ENCODE results near the gene ACSS1.

Gene ACSS1

DNA sequence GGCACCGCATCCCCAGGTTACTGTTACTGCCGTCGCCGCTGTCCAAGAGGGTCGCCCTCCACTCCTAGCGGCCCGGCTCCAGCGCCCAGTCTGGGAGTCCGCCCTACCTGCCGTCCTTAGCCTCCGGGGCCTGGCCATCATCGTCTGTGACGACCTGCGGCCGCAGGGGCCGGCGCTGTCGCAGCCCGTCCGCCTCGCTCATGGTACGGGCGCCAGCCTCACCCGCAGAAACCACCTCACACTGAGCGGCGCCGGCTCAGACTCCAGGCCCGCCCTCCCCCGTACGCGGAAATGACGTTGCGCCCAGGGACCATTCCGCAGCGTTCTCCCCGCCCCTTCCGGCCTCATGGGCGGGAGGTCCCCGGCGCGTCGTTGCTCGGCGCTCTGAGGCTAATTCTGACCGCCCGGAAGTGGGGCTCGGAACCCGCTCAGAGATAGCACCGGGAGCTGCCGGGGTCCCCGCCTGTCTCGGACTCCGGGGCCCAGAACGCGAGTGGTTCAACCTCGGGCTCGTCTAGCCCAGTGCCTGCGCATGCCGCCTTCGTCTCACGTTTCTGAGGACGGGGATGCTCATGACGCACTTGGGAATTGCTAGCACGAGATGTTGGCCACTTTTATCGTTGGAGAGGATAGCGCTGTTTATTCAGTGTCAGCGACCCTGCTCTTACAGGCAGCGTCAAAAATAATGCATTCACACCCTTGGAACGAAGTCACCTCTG, 65.3 kb downstream of the ACSS1 start, which contains the start of gene APMAP:
TSS of gene APMAP (minus strand) at position 265 of the 719 bp plus-strand sequence. CDS start at position 202, 63 bp downstream.
- DNase-seq (ENCODE audit: low spot score) = peak; percentile 93

DNA sequence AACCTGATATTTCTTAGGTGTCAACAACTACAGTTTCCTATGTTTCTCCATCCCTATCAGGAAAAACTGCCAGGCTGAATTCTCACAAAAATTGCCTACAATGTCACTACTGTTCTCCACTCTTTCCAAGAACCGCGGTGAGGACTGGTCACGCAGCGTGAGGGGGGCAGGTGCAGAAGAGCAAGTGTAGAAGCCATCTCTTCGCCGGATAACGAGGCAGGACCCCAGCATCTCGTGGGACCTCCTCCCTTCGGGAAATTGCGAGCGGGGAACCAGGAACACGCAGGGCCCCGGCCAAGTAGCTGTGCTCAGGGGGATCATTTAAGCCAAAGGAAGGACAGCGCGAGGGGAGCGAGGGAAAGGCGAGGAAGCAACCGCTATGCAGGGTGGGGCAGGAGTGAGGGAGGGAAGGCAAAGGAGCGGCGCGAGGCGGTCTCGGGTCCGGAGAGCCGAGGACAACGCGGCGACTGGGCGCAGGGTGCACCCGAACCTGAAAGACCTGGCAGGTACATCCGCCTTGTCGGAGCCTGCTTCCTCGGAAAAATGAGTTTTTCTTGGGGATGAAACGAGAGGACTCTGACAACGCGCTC, 65.9 kb downstream of the ACSS1 start:
- no peak for DNase-seq (ENCODE audit: low spot score)

DNA sequence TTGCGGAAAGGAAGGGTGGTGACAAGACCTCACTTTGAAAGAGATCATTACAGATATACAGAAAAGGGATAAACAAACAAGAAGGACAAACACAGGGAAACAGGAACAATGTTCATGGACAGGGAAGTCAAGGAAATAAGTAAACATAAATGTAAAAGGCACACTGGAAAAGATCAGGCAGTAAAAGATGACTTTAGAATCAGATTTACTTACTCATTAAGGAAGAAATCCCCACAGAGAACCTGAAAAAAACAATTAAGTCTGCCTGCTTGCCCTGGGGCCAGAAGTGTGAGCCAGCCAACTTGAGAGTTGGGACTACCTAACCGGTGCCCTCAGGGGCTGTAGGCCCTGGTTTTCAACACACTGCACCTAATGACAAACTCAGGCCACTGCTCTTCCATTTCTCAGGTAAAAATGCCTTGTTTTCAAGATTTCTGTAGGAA, 67.1 kb downstream of the ACSS1 start:
- DNase-seq (ENCODE audit: low spot score) = no peak

DNA sequence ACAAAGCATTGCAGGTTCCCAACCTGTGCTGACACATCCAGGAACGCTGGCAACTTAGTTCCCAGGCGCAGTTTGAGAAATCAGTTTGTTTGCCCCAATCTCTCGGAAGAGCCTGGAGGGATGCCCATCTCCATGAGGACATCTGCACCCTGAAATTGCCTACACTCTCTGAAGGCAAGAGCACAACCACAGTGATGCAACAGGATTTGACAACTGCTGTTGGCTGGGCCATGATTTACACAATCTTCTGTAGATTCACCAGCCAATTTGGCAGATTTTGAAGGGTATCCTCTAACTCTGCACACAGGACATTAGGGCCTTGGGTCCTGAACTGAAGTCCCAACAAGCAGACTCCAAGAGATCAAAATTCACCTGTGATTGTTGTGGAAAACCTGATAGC, 68.8 kb downstream of the ACSS1 start:
- no peak for DNase-seq (ENCODE audit: low spot score)

DNA sequence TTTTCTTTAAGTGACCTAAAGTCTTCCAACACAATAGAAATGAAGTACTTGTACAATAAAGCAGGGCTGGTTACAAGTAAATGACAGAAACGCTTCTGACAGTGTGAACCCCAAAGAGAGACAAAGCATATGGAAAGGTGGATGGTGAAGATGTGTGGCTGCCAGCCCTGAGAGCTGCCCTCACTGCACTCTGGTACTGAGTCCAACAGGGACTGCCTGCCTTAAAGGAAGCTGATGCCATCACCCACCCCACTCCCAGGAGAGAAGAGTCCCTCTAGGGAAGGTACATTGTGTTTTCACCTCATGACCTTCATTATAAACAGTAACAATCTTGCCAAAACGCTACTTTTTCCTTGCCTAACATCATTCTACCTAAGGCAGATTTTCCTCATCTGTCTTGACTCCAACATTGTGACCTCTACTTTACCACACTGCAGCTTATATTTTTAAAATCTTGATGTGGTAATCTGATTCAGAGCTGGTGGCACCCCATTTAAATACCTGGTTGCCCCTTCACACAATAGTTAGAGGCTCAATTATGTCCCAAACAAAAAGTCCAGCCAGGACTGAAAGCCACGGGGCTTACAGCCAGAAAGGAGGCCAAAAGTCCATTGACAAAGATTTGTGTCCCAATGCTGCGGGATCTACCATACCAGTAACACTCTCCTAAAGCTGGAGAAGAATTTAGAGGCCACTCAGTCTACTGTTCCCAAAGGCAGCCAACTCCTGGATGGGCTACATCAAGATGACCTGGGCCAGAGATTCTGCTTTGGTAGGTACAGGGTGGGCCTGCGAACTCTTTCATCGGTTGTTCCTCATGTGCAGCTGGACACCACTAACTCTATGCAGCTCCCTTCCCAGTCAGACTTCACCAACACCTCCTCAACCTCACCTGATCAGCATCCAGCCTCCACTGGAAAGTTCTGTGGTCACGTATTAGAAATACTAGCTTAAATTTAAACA, 69.8 kb downstream of the ACSS1 start:
- no peak for DNase-seq (ENCODE audit: low spot score)

DNA sequence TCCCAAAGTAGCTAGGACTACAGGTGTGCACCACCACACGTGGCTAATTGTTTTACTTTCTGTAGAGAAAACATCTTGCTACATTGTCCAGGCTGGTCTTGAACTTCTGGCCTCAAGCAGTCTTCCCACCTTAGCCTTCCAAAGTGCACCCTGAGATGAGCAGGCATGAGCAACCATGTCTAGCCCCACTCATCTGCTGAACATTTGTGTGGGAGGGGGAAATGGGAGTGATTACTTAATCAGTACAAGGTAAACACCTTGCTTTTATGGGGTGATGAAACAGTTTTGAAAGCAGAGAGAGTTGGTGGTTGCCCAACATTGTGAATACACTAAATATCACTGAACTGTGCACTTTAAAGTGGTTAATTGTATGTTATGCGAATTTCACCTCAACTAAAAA, 70.7 kb downstream of the ACSS1 start:
- no peak for DNase-seq (ENCODE audit: low spot score)

DNA sequence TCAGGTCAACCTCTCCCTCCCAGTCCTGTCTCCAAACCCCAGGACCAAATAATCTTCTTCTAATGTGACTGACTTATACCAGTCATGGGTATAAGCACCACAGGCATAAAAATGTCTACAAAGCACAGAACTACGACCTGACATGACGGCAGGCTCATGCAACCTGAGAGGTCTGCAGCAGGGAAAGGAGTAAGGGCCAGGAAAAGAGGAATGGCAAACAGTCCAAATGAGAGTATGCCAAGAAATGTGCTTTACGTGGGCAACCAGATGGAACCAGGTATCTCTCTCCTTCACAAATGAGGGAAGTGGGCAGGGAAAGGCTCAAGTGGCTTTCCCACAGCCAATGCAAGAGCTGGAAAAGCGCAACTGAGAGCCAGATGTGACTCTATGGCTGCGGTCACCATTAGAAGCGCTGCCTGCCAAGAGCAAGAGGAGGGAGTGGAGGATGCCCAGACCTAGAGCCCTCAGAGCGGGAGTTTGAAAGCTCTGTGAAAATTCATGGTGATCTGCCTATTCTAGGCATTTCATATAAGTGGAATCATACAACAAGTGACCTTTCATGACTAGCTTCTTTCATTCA, 71.4 kb downstream of the ACSS1 start:
- no peak for DNase-seq (ENCODE audit: low spot score)

DNA sequence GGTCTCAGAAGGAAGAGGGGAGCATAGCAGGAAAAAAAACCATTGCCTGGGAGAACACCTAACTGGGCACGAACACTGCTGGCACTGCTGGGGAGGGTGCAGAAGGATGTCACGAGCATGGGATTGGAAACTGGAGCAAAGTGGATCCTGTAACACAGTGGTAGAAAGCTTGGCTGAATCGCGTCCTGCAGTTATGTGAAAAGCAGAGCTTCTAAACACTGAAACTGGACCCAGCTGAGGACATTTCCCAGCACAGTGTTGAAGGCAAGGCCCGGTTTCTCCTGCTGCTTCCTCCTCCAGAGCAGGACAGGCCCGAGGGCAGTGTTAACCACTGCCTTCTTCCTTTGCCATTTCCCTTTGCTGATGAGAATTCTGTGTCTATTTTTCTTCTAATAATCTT, 72.1 kb downstream of the ACSS1 start:
- DNase-seq (ENCODE audit: low spot score) = no peak

DNA sequence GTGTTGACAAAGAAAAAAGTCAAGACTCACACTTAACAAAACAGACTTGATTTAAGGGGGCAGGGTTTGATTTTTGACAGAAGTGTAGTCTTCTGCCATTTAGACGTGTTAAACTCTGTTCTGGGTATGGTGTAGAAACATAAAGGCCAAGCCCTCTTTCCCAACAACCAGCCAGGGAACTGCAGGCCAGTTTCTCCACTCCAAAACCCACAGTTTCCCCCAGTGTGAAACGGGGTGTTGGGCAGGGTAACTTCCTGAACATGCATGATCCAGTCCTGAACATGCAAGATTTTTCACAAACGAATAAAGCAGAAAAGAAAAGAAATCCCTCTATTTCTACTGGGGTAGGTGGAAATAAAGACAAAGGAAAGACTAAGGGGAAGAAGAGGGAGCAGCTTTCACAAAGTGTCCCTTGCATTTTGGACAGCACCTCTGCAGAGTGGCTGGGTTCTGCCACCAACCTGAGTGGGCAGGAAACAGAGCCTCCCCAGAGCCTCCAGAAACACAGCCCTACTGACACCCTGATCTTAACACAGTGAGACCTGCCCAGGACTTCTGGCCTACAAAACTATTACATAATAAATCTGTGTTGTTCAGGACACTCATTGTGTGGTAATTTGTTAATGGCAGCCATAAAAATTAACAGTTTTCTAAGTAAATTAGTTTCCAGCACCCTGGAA, 72.8 kb downstream of the ACSS1 start:
- no peak for DNase-seq (ENCODE audit: low spot score)

DNA sequence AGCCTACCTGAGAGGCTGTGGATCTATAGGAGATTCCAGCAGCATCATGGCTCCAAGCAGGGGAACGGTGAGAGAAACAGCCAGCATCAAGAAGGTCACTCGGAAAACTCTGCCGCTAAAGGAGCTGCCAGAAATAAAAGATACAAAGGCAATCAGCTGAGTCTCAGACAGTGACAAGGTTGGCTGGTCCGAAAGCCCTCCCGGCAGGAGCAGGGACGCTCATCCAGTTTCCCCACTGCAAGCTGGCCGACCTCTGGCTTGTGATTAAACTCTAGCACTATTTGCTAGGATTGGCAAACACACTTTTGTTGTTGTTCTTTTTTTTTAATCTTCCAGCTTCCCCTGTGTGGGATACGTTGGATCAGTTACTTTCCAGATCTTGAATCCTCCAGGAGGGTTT, 74.0 kb downstream of the ACSS1 start:
- DNase-seq (ENCODE audit: low spot score) = no peak

DNA sequence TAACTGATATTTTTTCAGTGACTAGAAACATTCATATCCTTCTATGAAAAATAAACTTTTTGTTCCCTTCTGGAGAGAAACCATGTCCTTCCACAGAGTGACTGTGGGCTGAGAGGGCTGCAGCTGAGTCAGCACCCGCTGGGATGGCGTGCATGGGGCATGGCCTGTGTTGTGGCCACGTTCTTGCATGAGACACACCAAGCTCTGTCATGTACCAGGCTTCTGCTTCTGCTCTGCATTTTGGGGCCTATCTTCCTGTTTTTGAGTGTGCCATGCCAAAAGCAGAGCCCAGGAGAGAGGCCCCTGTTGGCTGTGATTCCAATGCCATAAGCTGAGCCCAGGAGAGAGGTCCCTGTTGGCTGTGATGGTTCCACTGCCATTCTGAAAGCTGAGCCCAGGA, 76.1 kb downstream of the ACSS1 start:
- DNase-seq (ENCODE audit: low spot score) = no peak

DNA sequence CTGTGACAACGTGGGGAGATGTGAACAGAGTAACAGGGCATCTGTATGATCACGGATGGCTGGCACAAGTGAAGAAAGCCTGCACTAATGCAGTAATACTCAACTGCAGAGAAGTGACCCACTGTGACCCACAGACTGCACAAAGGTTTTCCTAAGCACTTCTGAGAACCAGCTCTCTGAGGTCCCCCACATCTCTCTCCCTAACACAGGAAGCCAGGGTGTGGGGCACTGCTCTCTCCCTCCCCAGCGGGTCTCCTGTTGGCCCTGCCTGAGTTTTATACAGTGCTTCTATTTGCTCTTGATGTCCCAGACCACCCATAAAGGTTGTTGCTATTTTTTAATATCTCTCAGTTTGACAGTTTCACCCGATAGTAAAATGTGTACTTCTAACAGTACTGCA, 76.7 kb downstream of the ACSS1 start:
- no peak for DNase-seq (ENCODE audit: low spot score)

DNA sequence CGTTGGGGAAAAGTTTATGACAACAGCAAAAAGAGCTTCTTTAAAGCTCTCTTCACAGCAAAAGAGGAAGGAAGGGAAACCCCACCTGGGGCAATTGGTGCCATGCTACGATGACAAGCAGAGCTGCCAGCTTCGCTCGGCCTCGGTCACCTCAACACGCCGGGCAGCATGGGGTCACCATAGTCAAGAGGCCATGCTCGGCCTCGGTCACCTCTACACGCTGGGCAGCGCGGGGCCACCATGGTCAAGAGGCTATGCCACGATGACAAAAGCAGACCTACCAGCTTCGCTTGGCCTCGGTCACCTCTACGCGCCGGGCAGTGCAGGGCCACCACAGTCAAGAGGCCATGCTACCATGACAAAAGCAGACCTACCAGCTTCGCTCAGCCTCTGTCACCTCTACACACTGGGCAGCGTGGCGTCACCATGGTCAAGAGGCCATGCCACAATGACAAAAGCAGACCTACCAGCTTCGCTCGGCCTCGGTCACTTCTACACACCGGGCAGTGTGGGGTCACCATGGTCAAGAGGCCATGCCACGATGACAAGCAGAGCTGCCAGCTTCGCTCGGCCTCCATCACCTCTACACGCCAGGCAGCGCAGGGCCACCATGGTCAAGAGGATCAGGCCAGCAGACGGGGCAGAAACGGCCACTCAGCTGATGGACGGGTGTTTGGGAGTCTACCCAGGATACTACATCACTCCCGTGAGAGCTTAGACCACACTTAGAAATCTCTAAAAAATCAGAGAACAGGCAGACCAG, 77.5 kb downstream of the ACSS1 start:
- no peak for DNase-seq (ENCODE audit: low spot score)

DNA sequence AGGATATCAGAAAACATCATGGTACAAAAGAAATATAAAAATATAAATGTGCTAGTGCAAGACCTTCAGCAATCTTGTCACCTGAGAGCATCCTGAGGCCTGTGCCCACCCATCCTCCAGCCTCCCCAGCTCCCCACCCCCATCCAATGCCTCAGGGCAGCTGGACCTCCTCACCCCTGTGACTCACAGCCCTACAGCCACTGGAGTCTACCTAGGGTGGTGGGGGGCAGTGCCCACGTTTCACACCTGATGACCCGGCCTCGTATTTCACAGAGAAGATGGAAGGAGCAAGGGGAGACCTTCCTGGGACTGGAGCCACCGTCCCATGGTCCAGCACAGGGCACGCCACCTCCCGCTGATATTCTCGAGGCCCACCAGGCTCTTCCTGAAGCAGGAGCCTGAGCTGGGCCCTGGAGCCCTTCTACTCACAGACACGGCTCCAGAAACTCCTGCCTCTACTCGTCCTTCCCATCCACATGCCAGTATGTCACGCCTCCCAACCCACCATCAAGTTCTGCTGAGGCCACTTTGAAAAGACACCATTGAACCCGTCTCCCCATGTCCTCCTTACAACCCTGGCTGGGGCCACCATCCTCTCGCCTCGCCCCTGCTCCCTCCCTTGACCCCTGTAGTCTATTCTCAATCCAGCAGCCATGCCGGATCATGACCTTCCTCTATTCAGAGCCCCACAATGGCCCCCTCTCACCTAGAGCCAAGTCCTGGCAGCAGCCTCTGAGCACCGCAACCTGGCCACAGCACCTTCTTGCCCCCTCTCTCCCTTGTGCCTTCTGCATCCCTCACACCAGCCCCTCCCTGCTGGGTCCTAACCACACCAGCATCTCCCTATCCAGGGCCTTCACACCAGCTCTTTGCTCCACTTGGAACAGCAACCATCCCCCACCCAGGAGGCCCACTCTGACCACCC, 78.6 kb downstream of the ACSS1 start:
- no peak for DNase-seq (ENCODE audit: low spot score)

DNA sequence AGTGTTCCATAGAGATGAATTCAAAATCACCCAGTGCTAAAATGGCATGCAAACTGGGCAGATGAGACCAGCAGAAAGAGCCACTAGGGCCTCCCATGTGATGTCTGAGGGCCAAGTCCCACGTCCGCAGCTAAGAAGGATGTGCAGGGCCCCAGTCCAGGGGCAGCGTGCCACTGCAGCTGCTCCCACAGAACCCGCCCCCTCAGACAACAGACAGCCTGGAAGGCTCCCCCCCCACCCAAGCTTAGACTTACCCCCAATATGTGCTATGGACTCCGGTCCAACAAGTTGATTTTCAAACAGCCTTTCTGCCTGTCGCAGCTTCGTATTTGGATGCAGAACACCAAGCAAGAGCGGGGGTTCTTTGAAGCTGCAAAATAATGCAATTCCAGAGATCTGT, 79.4 kb downstream of the ACSS1 start:
- DNase-seq (ENCODE audit: low spot score) = no peak

DNA sequence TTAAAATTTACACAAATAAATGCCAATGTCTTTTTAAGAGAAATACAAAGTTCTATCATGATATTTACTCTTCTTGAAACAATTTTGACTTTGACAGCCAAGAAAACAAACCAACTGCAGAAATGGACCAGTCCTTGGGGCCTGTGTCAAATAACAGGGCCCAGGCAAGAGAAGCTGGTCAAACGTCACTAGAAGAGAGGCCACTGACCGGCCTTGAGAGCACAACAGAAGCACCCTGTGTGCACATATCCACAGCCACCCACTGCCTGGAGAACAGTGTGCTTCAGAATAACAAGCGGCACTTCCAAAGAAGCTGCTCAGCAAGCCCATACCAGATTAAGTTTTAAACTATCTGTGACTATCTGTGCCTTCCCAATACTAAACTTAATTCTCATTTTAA, 80.1 kb downstream of the ACSS1 start:
- no peak for DNase-seq (ENCODE audit: low spot score)

DNA sequence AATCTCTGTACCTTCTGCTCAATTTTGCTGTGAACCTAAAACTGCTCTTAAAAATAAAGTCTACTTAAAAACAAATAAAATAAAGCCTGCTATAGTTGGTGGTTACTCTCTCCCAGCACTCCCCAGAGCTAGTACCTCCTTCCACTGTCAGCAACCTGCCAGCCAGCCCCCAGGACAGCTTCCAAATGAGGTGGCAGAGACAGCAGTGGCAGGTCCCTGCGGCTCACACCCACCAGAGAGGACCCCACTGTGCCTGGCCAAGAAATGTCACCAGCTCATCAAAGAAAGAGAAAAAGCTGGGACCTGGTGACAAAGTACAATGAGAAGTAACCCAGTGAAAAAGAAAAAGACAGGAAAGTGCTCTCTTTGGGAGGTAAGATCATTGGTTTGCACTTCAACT, 80.6 kb downstream of the ACSS1 start:
- no peak for DNase-seq (ENCODE audit: low spot score)

DNA sequence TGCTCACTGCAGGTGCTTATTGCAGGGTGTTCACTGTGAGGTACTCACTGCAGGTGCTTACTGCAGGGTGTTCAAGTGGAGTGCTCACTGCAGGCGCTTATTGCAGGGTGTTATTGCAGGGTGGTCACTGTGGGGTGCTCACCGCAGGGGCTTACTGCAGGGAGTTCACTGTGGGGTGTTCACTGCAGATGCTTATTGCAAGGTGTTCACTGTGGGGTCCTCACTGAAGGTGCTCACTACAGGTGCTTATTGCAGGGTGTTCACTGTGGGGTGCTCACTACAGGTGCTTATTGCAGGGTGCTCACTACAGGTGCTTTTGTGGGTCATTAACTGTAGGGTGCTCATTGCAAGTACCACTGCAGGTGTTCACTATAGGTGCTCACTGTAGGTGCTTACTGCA, 85.6 kb downstream of the ACSS1 start:
- no peak for DNase-seq (ENCODE audit: low spot score)

DNA sequence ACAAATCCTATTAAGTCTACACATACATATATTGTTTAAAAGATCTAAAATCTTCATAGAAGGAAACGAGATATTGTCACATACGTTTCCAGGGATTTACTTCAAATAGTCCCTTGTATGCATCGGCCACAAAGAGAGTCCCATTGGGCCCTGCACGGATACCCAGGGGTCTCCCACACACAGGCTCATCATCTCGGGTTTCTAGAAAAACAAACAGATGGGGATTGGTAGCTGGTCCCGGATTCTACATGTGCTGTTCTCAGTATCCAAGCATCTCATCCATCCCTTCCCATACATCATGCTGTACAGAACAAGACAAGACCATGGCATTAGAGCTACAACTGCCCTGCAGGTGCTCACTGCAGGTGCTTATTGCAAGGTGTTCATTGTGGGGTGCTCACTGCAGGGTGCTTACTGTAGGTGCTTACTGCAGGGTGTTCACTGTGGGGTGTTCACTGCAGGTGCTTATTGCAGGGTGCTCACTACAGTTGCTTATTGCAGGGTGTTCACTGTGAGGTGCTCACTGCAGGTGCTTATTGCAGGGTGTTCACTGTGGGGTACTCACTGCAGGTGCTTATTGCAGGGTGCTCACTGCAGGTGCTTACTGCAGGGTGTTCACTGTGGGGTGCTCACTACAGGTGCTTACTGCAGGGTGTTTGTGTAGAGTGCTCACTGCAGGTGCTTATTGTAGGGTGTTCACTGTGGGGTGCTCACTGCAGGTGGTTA, 86.4 kb downstream of the ACSS1 start:
- no peak for DNase-seq (ENCODE audit: low spot score)
